GM12878 (cell line): ENCODE measurements around the gene YIF1B. TPM values are rescaled to one million over a fixed set of nuclear protein-coding genes. Genes with fewer than 3 reads are reported as not detected.

Source experiments
- ATAC-seq: fragments of 200-7000 bp; cut with Tn5 transposase; 3 replicates; pipeline ENCODE4 v1.9.1; 2020; ENCODE audit warnings: mild to moderate bottlenecking, moderate library complexity
- BruUV-seq: library from RNA; stranded (reverse); fragments of 400-500 nt; replicated peaks from 2 replicates; lab custom pipeline; 2021; lab: Mats Ljungman, UMichigan
- CTCF ChIA-PET: fragments of 300-600 bp; sonication (Branson Sonifier 250); formaldehyde crosslinking; extraction: SDS; loops from one replicate; lab custom pipeline; 2021; ENCODE audit warnings: inconsistent platforms; lab: Yijun Ruan, JAX
- POLR2A ChIA-PET: fragments of 350-600 bp; formaldehyde crosslinking; extraction: SDS; loops from one replicate; lab custom pipeline; 2021; ENCODE audit warnings: inconsistent platforms; lab: Charles Lee
- RAD21 ChIA-PET: fragments of 300-600 bp; sonication (Branson Sonifier 250); formaldehyde crosslinking; loops from one replicate; lab custom pipeline; 2023; ENCODE audit warnings: antibody characterized with exemption; ENCODE audit not compliant: unreplicated experiment; lab: Charles Lee
- SMC1A ChIA-PET: fragments of 300-600 bp; sonication (Branson Sonifier 250); formaldehyde crosslinking; loops from one replicate; lab custom pipeline; 2023; ENCODE audit not compliant: unreplicated experiment, uncharacterized antibody; lab: Charles Lee
- DNase-seq: peaks from one replicate; pipeline ENCODE4 v3.0.0-alpha.2; 2011; ENCODE audit warnings: low read depth, low spot score
- FAIRE-seq: peaks from 3 replicates; lab custom pipeline; 2011; peaks lifted over from hg19 to GRCh38; lab: Jason Lieb, UNC
- H2AFZ ChIP-seq: 2 replicates; pipeline ENCODE4 v1.6.0; 2011; ENCODE audit warnings: low read depth, low read length, control low read depth; ENCODE audit not compliant: control insufficient read depth
- H3K27ac ChIP-seq: 2 replicates; pipeline ENCODE4 v1.5.1; 2011; ENCODE audit warnings: control low read depth; ENCODE audit not compliant: control insufficient read depth, insufficient read depth
- H3K27me3 ChIP-seq, 2 experiments: replicated peaks in 1 of 2; 2 replicates each; pipeline versions ENCODE4 v1.6.0 to v1.6.1; 2011; ENCODE audit warnings: low read length in 1 of 2; ENCODE audit not compliant: control insufficient read depth in 2 of 2, insufficient read depth in 2 of 2
- H3K36me3 ChIP-seq, 2 experiments: 2 replicates each; pipeline ENCODE4 v1.5.1; 2011; ENCODE audit warnings: low read length in 1 of 2; ENCODE audit not compliant: control insufficient read depth in 2 of 2, insufficient read depth in 2 of 2
- H3K4me1 ChIP-seq: 2 replicates; pipeline ENCODE4 v1.6.1; 2011; ENCODE audit warnings: mild to moderate bottlenecking, low read length, moderate library complexity, mixed read lengths; ENCODE audit not compliant: control insufficient read depth, insufficient read depth
- H3K4me2 ChIP-seq: 2 replicates; pipeline ENCODE4 v1.6.0; 2011; ENCODE audit warnings: control low read depth; ENCODE audit not compliant: control insufficient read depth, insufficient read depth
- H3K4me3 ChIP-seq: fragments of 200-600 bp; sonication (generic); 2 replicates; pipeline ENCODE4 v1.5.1; 2016
- H3K79me2 ChIP-seq: 2 replicates; pipeline ENCODE4 v1.6.0; 2011; ENCODE audit warnings: low read length; ENCODE audit not compliant: control insufficient read depth, insufficient read depth
- H3K9ac ChIP-seq: 2 replicates; pipeline ENCODE4 v1.8.0; 2011; ENCODE audit warnings: low read length, control low read depth, mixed read lengths; ENCODE audit not compliant: control insufficient read depth, insufficient read depth
- H3K9me3 ChIP-seq: replicated peaks from 3 replicates; pipeline ENCODE4 v1.5.1; 2011; ENCODE audit warnings: mild to moderate bottlenecking, low read length; ENCODE audit not compliant: control insufficient read depth, insufficient read depth
- H4K20me1 ChIP-seq: 2 replicates; pipeline ENCODE4 v1.6.0; 2011; ENCODE audit not compliant: control insufficient read depth, insufficient read depth
- CTCF ChIP-seq, 3 experiments: IDR thresholded peaks in 2 of 3; conservative IDR thresholded peaks in 1 of 3; 2 replicates each; pipeline ENCODE4 v1.5.1; 2011; ENCODE audit warnings: low read depth in 3 of 3, low read length in 3 of 3, mild to moderate bottlenecking in 3 of 3, control low read depth in 2 of 3, moderate library complexity in 2 of 3, inconsistent platforms in 1 of 3, mixed read lengths in 1 of 3; ENCODE audit not compliant: control insufficient read depth in 2 of 3, insufficient read depth in 1 of 3; ENCODE audit errors: extremely low read depth in 1 of 3
- EZH2 ChIP-seq: IDR thresholded peaks from 2 replicates; pipeline ENCODE4 v1.6.1; 2012; ENCODE audit warnings: low read depth, mild to moderate bottlenecking, control low read depth, inconsistent platforms, low read length, borderline replicate concordance; ENCODE audit not compliant: control insufficient read depth
- MYC ChIP-seq: IDR thresholded peaks from 2 replicates; pipeline ENCODE4 v1.6.1; 2011; ENCODE audit warnings: mild to moderate bottlenecking, low read length, moderate library complexity, inconsistent platforms; ENCODE audit not compliant: insufficient read depth, insufficient replicate concordance, insufficient read length, severe bottlenecking
- POLR2AphosphoS2 ChIP-seq: IDR thresholded peaks from 2 replicates; pipeline ENCODE4 v1.6.1; 2011; ENCODE audit warnings: low read depth, mild to moderate bottlenecking, low read length, improper control_type of control experiment, moderate library complexity
- STAT3 ChIP-seq: IDR thresholded peaks from 2 replicates; pipeline ENCODE4 v1.6.1; 2011; ENCODE audit warnings: low read depth, low read length, improper control_type of control experiment
- WGBS: methylation state at CpG from one replicate; pipeline ENCODE4 v1.1.6; 2016; ENCODE audit warnings: low lambda C conversion rate; ENCODE audit not compliant: insufficient replicate concordance, insufficient coverage; ENCODE audit errors: missing lambda C conversion rate; 5-methylcytosine and 5-hydroxymethylcytosine counted together
- in situ Hi-C: fragments of 300-500 bp; cut with MboI; formaldehyde crosslinking; loops from 9 replicates; pipeline ENCODE4 v1.14.3; 2018; ENCODE audit warnings: mixed read lengths
- intact Hi-C: fragments of 100-400 bp; cut with micrococcal nuclease; formaldehyde crosslinking; loops from one replicate; pipeline ENCODE4 v1.14.2; 2022; ENCODE audit not compliant: unreplicated experiment
- polyA plus RNA-seq, 11 experiments: library from polyadenylated mRNA; depleted of rRNA in 4 of 11; unstranded in 6 of 11; stranded (reverse) in 5 of 11; fragments of >200 nt; fragmentation: Nextera tagmentation in 4 of 11; fragmentation: Illumina TruSeq in 1 of 11; extraction: Ambion mirVana in 4 of 11; extraction: Trizol in 1 of 11; gene quantifications; 1 replicate in 1 of 11; 2 replicates in 10 of 11; pipeline versions ENCODE4 v1.2.1 to v1.2.3, GENCODE V29; 2011 to 2016; ENCODE audit warnings: inconsistent platforms in 2 of 11, missing spikeins in 2 of 11, low read depth in 1 of 11
- total RNA-seq, 4 experiments: library from RNA; depleted of rRNA in 3 of 4; stranded (reverse); fragments of >200 nt in 3 of 4; fragmentation: Illumina TruSeq in 1 of 4; extraction: Trizol in 1 of 4; gene quantifications; 2 replicates each; pipeline versions ENCODE4 v1.2.1 to v1.2.3, GENCODE V29; 2013 to 2021

Gene YIF1B
- total and polyA plus RNA-seq, 10 of the 15 experiments (the other 5 are each of a cell fraction or from before 2014, with no cell fraction given): 1.3 to 106 (median 53.5) TPM

- TF ChIP-seq MYC (no peak), STAT3 (no peak), EZH2 (no peak)
These were observed 47.8 kb downstream of the YIF1B start (continued) for GRCh38 chr19:38267761-38268483.

GRCh38 chr19:38266981-38267597, 48.7 kb downstream of the YIF1B start:
- no peaks in the 10 kb centered on the region for H3K79me2 ChIP-seq
- ATAC-seq: no peak
- H2AFZ ChIP-seq: no peak overlapping the region
- TF ChIP-seq POLR2AphosphoS2 (no peak), CTCF (IDR thresholded peaks at IDR 0.05 in 2 of 3, conservative IDR thresholded peaks at IDR 0.05 in 1 of 3; ENCODE audit: control insufficient read depth in 2 of 3, extremely low read depth in 1 of 3, insufficient read depth in 1 of 3, low read depth in 3 of 3, low read length in 3 of 3) (no peak)
- TF ChIP-seq, all 136 proteins: peak for 0
- FAIRE-seq (no peak), DNase-seq (no peak)
- no peak overlapping the region for H3K4me2 ChIP-seq
- RAD21 ChIA-PET: no interaction called here
- POLR2A ChIA-PET: interaction anchor here (0.7 kb wide), 1 partner anchor 8 kb away, joined by 3 read pairs; no protein-coding TSS in a partner anchor
- no TSS peak for BruUV-seq
- in situ Hi-C loops (no loop called here), intact Hi-C loops (no loop called here)
- SMC1A ChIA-PET: interaction anchor here (1.8 kb wide), 1 partner anchor 23 kb away, joined by 5 read pairs; no protein-coding TSS in a partner anchor
- CTCF ChIA-PET: interaction anchor here (0.6 to 2.1 kb wide), 2 partner anchors 23 to 419 kb away, joined by 3 to 6 read pairs; no protein-coding TSS in a partner anchor
- no peak overlapping the region for H3K9ac ChIP-seq
- H3K27me3 ChIP-seq: peaks cover 0 to 2% of the 10 kb centered on the region in 2 experiments; a peak in 2 of 4 replicates
- WGBS: 59% methylated on average over 12 of the region's 12 CpGs
- H3K27ac ChIP-seq: no peak overlapping the region
- peaks cover 9% of the 10 kb centered on the region for H3K4me1 ChIP-seq
- no peaks in the 10 kb centered on the region for H3K9me3 ChIP-seq
- no peak overlapping the region for H3K4me3 ChIP-seq
- no peaks in the 10 kb centered on the region for H3K36me3 ChIP-seq
- no peaks in the 10 kb centered on the region for H4K20me1 ChIP-seq
